ENCODE data around the gene LGMN. TPM values are rescaled to one million over a fixed set of nuclear protein-coding genes. Genes with fewer than 3 reads are reported as not detected.

LGMN gene
- total RNA-seq, 1 experiment from 2014 or later = 20.0 TPM

DNA sequence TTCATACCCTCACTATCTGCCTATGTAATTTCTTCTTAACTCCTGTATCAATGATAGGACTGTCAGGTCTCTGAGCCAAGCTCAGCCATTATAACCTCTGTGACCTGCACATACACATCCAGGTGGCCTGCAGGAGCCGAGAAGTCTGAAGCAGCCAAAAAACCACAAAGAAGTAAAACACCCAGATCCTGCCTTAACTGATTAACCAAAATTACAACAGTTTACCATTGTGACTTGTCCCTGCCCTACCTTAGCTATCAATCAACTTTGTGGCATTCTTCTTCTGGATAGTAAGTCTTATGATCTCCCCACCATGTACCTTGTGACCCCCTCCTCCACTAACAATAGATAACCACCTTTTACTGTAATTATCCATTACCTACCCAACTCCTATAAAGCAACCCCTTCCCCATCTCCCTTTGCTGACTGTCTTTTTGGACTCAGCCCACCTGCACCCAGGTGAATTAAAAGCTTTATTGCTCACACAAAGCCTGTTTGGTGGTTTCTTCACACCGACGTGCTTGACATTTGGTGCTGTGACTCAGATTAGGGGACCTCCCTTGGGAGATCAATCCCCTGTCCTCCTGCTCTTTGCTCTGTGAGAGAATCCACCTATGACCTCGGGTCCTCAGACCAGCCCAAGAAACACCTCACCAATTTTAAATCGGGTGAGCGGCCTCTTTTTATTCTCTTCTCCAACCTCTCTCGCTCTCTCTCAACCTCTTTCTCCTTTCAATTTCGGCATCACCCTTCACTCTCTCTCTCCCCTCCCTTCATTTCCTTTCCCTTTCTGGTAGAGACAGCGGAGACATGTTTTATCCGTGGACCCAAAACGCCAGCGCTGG, 11.5 kb upstream of the LGMN start:
- Mint-ChIP-seq H3K27me3 (ENCODE audit: insufficient read depth, unreplicated experiment) (no peaks in the 10 kb centered on the region), H3K9me3 (ENCODE audit: unreplicated experiment) (peaks cover 12% of the 10 kb centered on the region), H3K36me3 (ENCODE audit: insufficient read depth, unreplicated experiment) (no peaks in the 10 kb centered on the region), H3K4me3 (ENCODE audit: unreplicated experiment) (no peak overlapping the region), H3K4me1 (ENCODE audit: insufficient read depth, unreplicated experiment) (peaks cover 10% of the 10 kb centered on the region), H3K27ac (ENCODE audit: low read depth, unreplicated experiment) (no peak overlapping the region)
- DNase-seq (ENCODE audit: unreplicated experiment) = no peak
- BruUV-seq (replicated peaks) = TSS peak; percentile 65
- TF ChIP-seq, protein P1, sequence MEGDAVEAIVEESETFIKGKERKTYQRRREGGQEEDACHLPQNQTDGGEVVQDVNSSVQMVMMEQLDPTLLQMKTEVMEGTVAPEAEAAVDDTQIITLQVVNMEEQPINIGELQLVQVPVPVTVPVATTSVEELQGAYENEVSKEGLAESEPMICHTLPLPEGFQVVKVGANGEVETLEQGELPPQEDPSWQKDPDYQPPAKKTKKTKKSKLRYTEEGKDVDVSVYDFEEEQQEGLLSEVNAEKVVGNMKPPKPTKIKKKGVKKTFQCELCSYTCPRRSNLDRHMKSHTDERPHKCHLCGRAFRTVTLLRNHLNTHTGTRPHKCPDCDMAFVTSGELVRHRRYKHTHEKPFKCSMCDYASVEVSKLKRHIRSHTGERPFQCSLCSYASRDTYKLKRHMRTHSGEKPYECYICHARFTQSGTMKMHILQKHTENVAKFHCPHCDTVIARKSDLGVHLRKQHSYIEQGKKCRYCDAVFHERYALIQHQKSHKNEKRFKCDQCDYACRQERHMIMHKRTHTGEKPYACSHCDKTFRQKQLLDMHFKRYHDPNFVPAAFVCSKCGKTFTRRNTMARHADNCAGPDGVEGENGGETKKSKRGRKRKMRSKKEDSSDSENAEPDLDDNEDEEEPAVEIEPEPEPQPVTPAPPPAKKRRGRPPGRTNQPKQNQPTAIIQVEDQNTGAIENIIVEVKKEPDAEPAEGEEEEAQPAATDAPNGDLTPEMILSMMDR (IDR thresholded peaks at IDR 0.05; ENCODE audit: unreplicated experiment) = no peak
- intact Hi-C loops (cut with micrococcal nuclease) = no loop called here
- CTCF ChIA-PET = interaction anchor here (0.6 kb wide), 2 partner anchors 26 to 131 kb away, joined by 3 read pairs; no protein-coding TSS in a partner anchor
- POLR2A ChIA-PET = interaction anchor here (1.2 kb wide), 1 partner anchor 11 kb away, joined by 4 read pairs; the partner anchor contains the start of gene LGMN

GRCh38 chr14:92759300-92759678, 10.9 kb upstream of the LGMN start:
- BruUV-seq (replicated peaks) = no TSS peak
- peak; percentile 71 for DNase-seq (ENCODE audit: unreplicated experiment)
- intact Hi-C loops (cut with micrococcal nuclease) = no loop called here
- no peaks in the 10 kb centered on the region for H3K36me3 Mint-ChIP-seq (ENCODE audit: insufficient read depth, unreplicated experiment)
- peaks cover 12% of the 10 kb centered on the region for H3K9me3 Mint-ChIP-seq (ENCODE audit: unreplicated experiment)
- H3K27me3 Mint-ChIP-seq (ENCODE audit: insufficient read depth, unreplicated experiment) = no peaks in the 10 kb centered on the region
- no peak overlapping the region for H3K4me3 Mint-ChIP-seq (ENCODE audit: unreplicated experiment)
- ChIA-PET CTCF (interaction anchor here (0.6 kb wide), 1 partner anchor 26 kb away, joined by 3 read pairs; no protein-coding TSS in a partner anchor), POLR2A (interaction anchor here (1.2 kb wide), 1 partner anchor 11 kb away, joined by 4 read pairs; the partner anchor contains the start of gene LGMN)
- H3K4me1 Mint-ChIP-seq (ENCODE audit: insufficient read depth, unreplicated experiment) = peaks cover 10% of the 10 kb centered on the region
- H3K27ac Mint-ChIP-seq (ENCODE audit: low read depth, unreplicated experiment) = no peak overlapping the region
- TF ChIP-seq, protein P1 (IDR thresholded peaks at IDR 0.05; ENCODE audit: unreplicated experiment) = no peak

- BruUV-seq (replicated peaks) = no TSS peak
- CTCF ChIA-PET = interaction anchor here (0.5 to 1.0 kb wide), 2 partner anchors 152 to 760 kb away, joined by 3 read pairs; no protein-coding TSS in a partner anchor
- no peaks in the 10 kb centered on the region for H3K27me3 Mint-ChIP-seq (ENCODE audit: insufficient read depth, unreplicated experiment)
- no peak for DNase-seq (ENCODE audit: unreplicated experiment)
- intact Hi-C loops (cut with micrococcal nuclease) = no loop called here
- no peaks in the 10 kb centered on the region for H3K36me3 Mint-ChIP-seq (ENCODE audit: insufficient read depth, unreplicated experiment)
- no peak overlapping the region for H3K27ac Mint-ChIP-seq (ENCODE audit: low read depth, unreplicated experiment)
- POLR2A ChIA-PET = no interaction called here
- peaks cover 12% of the 10 kb centered on the region for H3K9me3 Mint-ChIP-seq (ENCODE audit: unreplicated experiment)
- TF ChIP-seq, protein P1 (IDR thresholded peaks at IDR 0.05; ENCODE audit: unreplicated experiment) = no peak
- H3K4me3 Mint-ChIP-seq (ENCODE audit: unreplicated experiment) = no peak overlapping the region
- H3K4me1 Mint-ChIP-seq (ENCODE audit: insufficient read depth, unreplicated experiment) = peaks cover 10% of the 10 kb centered on the region
Observed at GRCh38 chr14:92756446-92756845, 8.0 kb upstream of the LGMN start.

GRCh38 chr14:92755495-92755894, 7.1 kb upstream of the LGMN start:
- H3K36me3 Mint-ChIP-seq (ENCODE audit: insufficient read depth, unreplicated experiment) = no peaks in the 10 kb centered on the region
- ChIA-PET CTCF (no interaction called here), POLR2A (no interaction called here)
- peaks cover 6% of the 10 kb centered on the region for H3K4me1 Mint-ChIP-seq (ENCODE audit: insufficient read depth, unreplicated experiment)
- intact Hi-C loops (cut with micrococcal nuclease) = no loop called here
- H3K4me3 Mint-ChIP-seq (ENCODE audit: unreplicated experiment) = no peak overlapping the region
- DNase-seq (ENCODE audit: unreplicated experiment) = peak; percentile 17
- TF ChIP-seq, protein P1 (IDR thresholded peaks at IDR 0.05; ENCODE audit: unreplicated experiment) = no peak
- H3K27ac Mint-ChIP-seq (ENCODE audit: low read depth, unreplicated experiment) = no peak overlapping the region
- no peaks in the 10 kb centered on the region for H3K27me3 Mint-ChIP-seq (ENCODE audit: insufficient read depth, unreplicated experiment)
- no TSS peak for BruUV-seq (replicated peaks)
- H3K9me3 Mint-ChIP-seq (ENCODE audit: unreplicated experiment) = peaks cover 4% of the 10 kb centered on the region
